ENCODE results near the gene TSPAN12.

DNA sequence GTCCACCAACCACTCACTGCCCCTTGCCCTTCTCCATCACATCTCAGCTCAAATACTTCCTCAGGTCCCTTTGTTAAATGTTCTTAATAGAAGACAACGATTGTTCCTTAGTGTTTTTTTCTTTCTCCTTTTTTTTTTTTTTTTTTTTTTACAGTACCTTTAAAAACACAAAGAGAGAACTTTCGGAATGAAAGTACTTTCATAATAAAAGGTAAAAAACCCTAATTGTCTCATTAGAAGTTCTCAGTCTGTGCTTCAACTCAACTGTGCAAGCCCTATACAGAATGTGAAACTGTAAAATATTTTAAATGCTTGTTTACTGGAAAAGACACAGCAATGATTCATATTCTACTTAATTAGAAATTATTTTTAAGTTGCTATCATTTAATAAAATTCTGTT is 29.4 kb downstream of the TSPAN12 start:
- TF ChIP-seq, protein P1, sequence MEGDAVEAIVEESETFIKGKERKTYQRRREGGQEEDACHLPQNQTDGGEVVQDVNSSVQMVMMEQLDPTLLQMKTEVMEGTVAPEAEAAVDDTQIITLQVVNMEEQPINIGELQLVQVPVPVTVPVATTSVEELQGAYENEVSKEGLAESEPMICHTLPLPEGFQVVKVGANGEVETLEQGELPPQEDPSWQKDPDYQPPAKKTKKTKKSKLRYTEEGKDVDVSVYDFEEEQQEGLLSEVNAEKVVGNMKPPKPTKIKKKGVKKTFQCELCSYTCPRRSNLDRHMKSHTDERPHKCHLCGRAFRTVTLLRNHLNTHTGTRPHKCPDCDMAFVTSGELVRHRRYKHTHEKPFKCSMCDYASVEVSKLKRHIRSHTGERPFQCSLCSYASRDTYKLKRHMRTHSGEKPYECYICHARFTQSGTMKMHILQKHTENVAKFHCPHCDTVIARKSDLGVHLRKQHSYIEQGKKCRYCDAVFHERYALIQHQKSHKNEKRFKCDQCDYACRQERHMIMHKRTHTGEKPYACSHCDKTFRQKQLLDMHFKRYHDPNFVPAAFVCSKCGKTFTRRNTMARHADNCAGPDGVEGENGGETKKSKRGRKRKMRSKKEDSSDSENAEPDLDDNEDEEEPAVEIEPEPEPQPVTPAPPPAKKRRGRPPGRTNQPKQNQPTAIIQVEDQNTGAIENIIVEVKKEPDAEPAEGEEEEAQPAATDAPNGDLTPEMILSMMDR (IDR thresholded peaks at IDR 0.05) = no peak
- TF ChIP-seq POLR2A (IDR thresholded peaks at IDR 0.05) = no peak
